AG08395 (cell line): ENCODE measurements around the gene PRELID3B.

Experiments
- DNase-seq: peaks from one replicate; pipeline ENCODE4 v3.0.0; 2012; ENCODE audit warnings: mixed read lengths, low spot score

Gene PRELID3B

GRCh38 chr20:59042151-59042795 lies at the start of gene PRELID3B:
Gene PRELID3B, minus strand, starts transcription at chr20:59042786. Its CDS starts 56 bp downstream, at chr20:59042730.
- DNase-seq, result peak; percentile 9

GRCh38 chr20:59087829-59088433 lies 45.3 kb upstream of the PRELID3B start:
- peak; percentile 76 for DNase-seq

- no peak for DNase-seq
Measured at GRCh38 chr20:59086923-59087322, 44.3 kb upstream of the PRELID3B start.

- no peak for DNase-seq
Measured at GRCh38 chr20:59084041-59084850, 41.7 kb upstream of the PRELID3B start.

- peak; percentile 74 for DNase-seq
Measured at GRCh38 chr20:59082981-59083380, 40.4 kb upstream of the PRELID3B start.

GRCh38 chr20:59082077-59082740 lies 39.6 kb upstream of the PRELID3B start:
- DNase-seq, result no peak

- DNase-seq, result no peak
Measured at GRCh38 chr20:59081036-59081435, 38.5 kb upstream of the PRELID3B start.

GRCh38 chr20:59078231-59078630 lies 35.6 kb upstream of the PRELID3B start:
- DNase-seq, result no peak

GRCh38 chr20:59077705-59078104 lies 35.1 kb upstream of the PRELID3B start:
- DNase-seq, result no peak

GRCh38 chr20:59075934-59076508 lies 33.4 kb upstream of the PRELID3B start:
- DNase-seq, result no peak

- no peak for DNase-seq
Measured at GRCh38 chr20:59074456-59074855, 31.9 kb upstream of the PRELID3B start.

GRCh38 chr20:59073582-59073981 lies 31.0 kb upstream of the PRELID3B start:
- no peak for DNase-seq

- DNase-seq, result no peak
Measured at GRCh38 chr20:59071216-59071615, 28.6 kb upstream of the PRELID3B start.

GRCh38 chr20:59069026-59069425 lies 26.4 kb upstream of the PRELID3B start:
- DNase-seq, result no peak

GRCh38 chr20:59068534-59068933 lies 25.9 kb upstream of the PRELID3B start:
- DNase-seq, result no peak

- no peak for DNase-seq
Measured at GRCh38 chr20:59064214-59064722, 21.7 kb upstream of the PRELID3B start.

GRCh38 chr20:59063358-59064213 lies 21.0 kb upstream of the PRELID3B start:
- DNase-seq, result peak; percentile 40

- DNase-seq, result no peak
Measured at GRCh38 chr20:59062081-59062480, 19.5 kb upstream of the PRELID3B start.

GRCh38 chr20:59055302-59055701 lies 12.7 kb upstream of the PRELID3B start:
- no peak for DNase-seq

GRCh38 chr20:59051666-59052185 lies 9.1 kb upstream of the PRELID3B start:
- no peak for DNase-seq

GRCh38 chr20:59050437-59050836 lies 7.9 kb upstream of the PRELID3B start:
- no peak for DNase-seq
